C4-2B (cell line): ENCODE data around the gene AANAT.

Experiments
- CTCF ChIP-seq: fragments of 450-650 bp; conservative IDR thresholded peaks from 2 replicates; pipeline ENCODE4 v1.5.1; 2017; ENCODE audit warnings: mild to moderate bottlenecking
- ZFX ChIP-seq: fragments of 450-650 bp; IDR thresholded peaks from 2 replicates; pipeline ENCODE4 v1.6.1; 2017

GRCh38 chr17:76512366-76513305 is 45.2 kb downstream of the AANAT start:
- TF ChIP-seq CTCF (no peak), ZFX (no peak)
